Neuronal stem cell (in vitro differentiated cells): Measurements from ENCODE around the gene ABCC10.

ENCODE experiments used
- DNase-seq: peaks from one replicate; pipeline ENCODE4 v3.0.0-alpha.2; 2013; ENCODE audit warnings: low spot score
- H2AFZ ChIP-seq: one replicate; pipeline ENCODE4 v1.6.1; 2013; ENCODE audit warnings: mild to moderate bottlenecking, low read length, inconsistent platforms
- H2AK5ac ChIP-seq: 2 replicates; pipeline ENCODE4 v1.6.1; 2013; ENCODE audit warnings: low read depth, mild to moderate bottlenecking, inconsistent platforms, low read length, moderate library complexity, mixed read lengths
- H2BK120ac ChIP-seq: 2 replicates; pipeline ENCODE4 v1.6.1; 2013; ENCODE audit warnings: low read depth, mild to moderate bottlenecking, inconsistent platforms, low read length, moderate library complexity, mixed read lengths
- H2BK12ac ChIP-seq: one replicate; pipeline ENCODE4 v1.6.1; 2013; ENCODE audit warnings: low read length, inconsistent platforms
- H2BK15ac ChIP-seq: 2 replicates; pipeline ENCODE4 v1.6.1; 2013; ENCODE audit warnings: mild to moderate bottlenecking, low read length, inconsistent platforms, mixed read lengths
- H2BK5ac ChIP-seq: one replicate; pipeline ENCODE4 v1.6.1; 2013; ENCODE audit warnings: inconsistent platforms, mild to moderate bottlenecking, low read length, moderate library complexity
- H3K14ac ChIP-seq: one replicate; pipeline ENCODE4 v1.6.1; 2013; ENCODE audit warnings: low read length, inconsistent platforms
- H3K18ac ChIP-seq: 2 replicates; pipeline ENCODE4 v1.6.1; 2013; ENCODE audit warnings: low read length, inconsistent platforms
- H3K23ac ChIP-seq: 2 replicates; pipeline ENCODE4 v1.6.1; 2013; ENCODE audit warnings: low read depth, mild to moderate bottlenecking, mixed read lengths, low read length, inconsistent platforms; ENCODE audit not compliant: poor library complexity
- H3K27ac ChIP-seq: replicated peaks from 3 replicates; pipeline ENCODE4 v1.5.1; 2013; ENCODE audit warnings: low read length, inconsistent platforms
- H3K27me3 ChIP-seq, 3 experiments: 2 replicates each; pipeline ENCODE4 v1.6.1; 2013; ENCODE audit warnings: low read length in 3 of 3, mild to moderate bottlenecking in 2 of 3, inconsistent platforms in 1 of 3, low read depth in 1 of 3, mixed read lengths in 1 of 3, moderate library complexity in 1 of 3; ENCODE audit not compliant: control insufficient read depth in 3 of 3, insufficient read depth in 3 of 3
- H3K36me3 ChIP-seq, 2 donors: replicated peaks in 1 of 2; 2 replicates each; pipeline ENCODE4 v1.6.1; 2013; ENCODE audit warnings: low read length in 2 of 2; ENCODE audit not compliant: control insufficient read depth in 2 of 2, insufficient read depth in 2 of 2
- H3K4ac ChIP-seq: 2 replicates; pipeline ENCODE4 v1.6.1; 2013; ENCODE audit warnings: inconsistent platforms, mild to moderate bottlenecking, low read length, moderate library complexity
- H3K4me1 ChIP-seq, 2 donors: 1 replicate in 1 of 2; 2 replicates in 1 of 2; pipeline ENCODE4 v1.6.1; 2013; ENCODE audit warnings: low read length in 2 of 2, low read depth in 1 of 2; ENCODE audit not compliant: control insufficient read depth in 2 of 2, insufficient read depth in 1 of 2
- H3K4me2 ChIP-seq: one replicate; pipeline ENCODE4 v1.6.1; 2013; ENCODE audit warnings: mild to moderate bottlenecking, low read length, inconsistent platforms; ENCODE audit not compliant: insufficient read depth, poor library complexity, severe bottlenecking
- H3K4me3 ChIP-seq, 2 donors: 2 replicates each; pipeline ENCODE4 v1.5.1; 2013; ENCODE audit warnings: low read length in 2 of 2, mild to moderate bottlenecking in 2 of 2, inconsistent platforms in 1 of 2, moderate library complexity in 1 of 2
- H3K79me1 ChIP-seq: one replicate; pipeline ENCODE4 v1.6.1; 2013; ENCODE audit warnings: low read depth, mild to moderate bottlenecking, inconsistent platforms, low read length, moderate library complexity
- H3K9ac ChIP-seq: one replicate; pipeline ENCODE4 v1.6.1; 2013; ENCODE audit warnings: mild to moderate bottlenecking, low read depth, low read length, inconsistent platforms; ENCODE audit not compliant: poor library complexity
- H3K9me3 ChIP-seq, 2 donors: replicated peaks in 1 of 2; 2 replicates each; pipeline versions ENCODE3 to v1.6.1; 2013; ENCODE audit warnings: low read length in 2 of 2, mild to moderate bottlenecking in 2 of 2, inconsistent platforms in 1 of 2, low read depth in 1 of 2, mixed read lengths in 1 of 2, moderate library complexity in 1 of 2; ENCODE audit not compliant: control insufficient read depth in 2 of 2, insufficient read depth in 1 of 2
- H4K8ac ChIP-seq: one replicate; pipeline ENCODE4 v1.6.1; 2013; ENCODE audit warnings: low read depth, mild to moderate bottlenecking, inconsistent platforms, low read length, moderate library complexity
- H4K91ac ChIP-seq: one replicate; pipeline ENCODE4 v1.6.1; 2013; ENCODE audit warnings: low read length, low read depth, mild to moderate bottlenecking, inconsistent platforms; ENCODE audit not compliant: poor library complexity
- WGBS, 2 donors: extraction: QIAGEN DNeasy Blood & Tissue Kit; methylation state at CpG; one replicate each; pipeline ENCODE4 v1.1.7; 2013; ENCODE audit warnings: missing lambda C conversion rate in 2 of 2, mixed read lengths in 1 of 2; ENCODE audit not compliant: insufficient read length in 2 of 2, insufficient replicate concordance in 1 of 2; ENCODE audit errors: extremely low coverage in 2 of 2; 5-methylcytosine and 5-hydroxymethylcytosine counted together

ABCC10 gene

DNA sequence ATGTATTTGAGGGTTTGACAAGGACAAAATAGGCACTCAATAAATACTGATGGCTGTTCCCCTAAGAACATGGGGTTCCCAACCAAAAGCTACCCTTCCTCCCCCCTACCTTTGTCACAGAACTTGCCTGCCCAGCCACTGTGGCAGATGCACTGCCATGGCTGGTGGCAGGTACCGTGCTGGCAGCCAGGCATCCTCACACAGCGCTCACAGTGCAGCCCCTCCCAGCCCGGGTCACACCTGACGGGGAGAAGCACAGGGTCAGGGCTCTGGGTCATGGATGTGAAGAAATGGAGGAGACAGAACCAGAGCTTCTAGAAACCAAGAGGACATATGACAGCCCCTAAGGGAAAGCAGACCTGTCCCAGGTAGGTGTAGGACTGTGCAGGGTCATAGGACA is 25.6 kb downstream of the ABCC10 start:
- no peaks in the 10 kb centered on the region for H3K9me3 ChIP-seq
- H3K23ac ChIP-seq, result no peak overlapping the region
- peaks cover 0 to 4% of the 10 kb centered on the region in 2 donors for H3K4me1 ChIP-seq
- no peak overlapping the region for H3K4me2 ChIP-seq
- WGBS, 2 donors, result no CpG with 5 or more reads among the region's 4 CpGs
- H3K27ac ChIP-seq, result no peak overlapping the region
- H2BK120ac ChIP-seq, result no peak overlapping the region
- H3K79me1 ChIP-seq, result no peaks in the 10 kb centered on the region
- H3K9ac ChIP-seq, result no peak overlapping the region
- no peak overlapping the region for H3K4ac ChIP-seq
- H3K18ac ChIP-seq, result no peak overlapping the region
- no peak overlapping the region for H2BK15ac ChIP-seq
- no peak overlapping the region for H2BK12ac ChIP-seq
- H3K27me3 ChIP-seq, result peaks cover 2 to 20% (median 18%) of the 10 kb centered on the region in 3 experiments
- H4K91ac ChIP-seq, result no peak overlapping the region
- H3K4me3 ChIP-seq, result peak overlapping the region in 1 of 2 donors; percentile 41
- no peak overlapping the region for H2AFZ ChIP-seq
- no peak overlapping the region for H3K14ac ChIP-seq
- no peak overlapping the region for H2BK5ac ChIP-seq
- peaks cover 26 to 46% of the 10 kb centered on the region in 2 donors for H3K36me3 ChIP-seq
- no peak overlapping the region for H2AK5ac ChIP-seq
- no peak overlapping the region for H4K8ac ChIP-seq
- no peak for DNase-seq

GRCh38 chr6:43453831-43454230 is 26.5 kb downstream of the ABCC10 start:
- no peak for DNase-seq

GRCh38 chr6:43454290-43454695 is 27.0 kb downstream of the ABCC10 start:
- Histone ChIP-seq H3K9me3 (no peaks in the 10 kb centered on the region), H4K8ac (no peak overlapping the region), H3K9ac (no peak overlapping the region), H3K18ac (no peak overlapping the region), H3K4ac (no peak overlapping the region), H2AFZ (peak overlapping the region; percentile 94), H2BK5ac (no peak overlapping the region), H4K91ac (no peak overlapping the region), H2BK15ac (no peak overlapping the region), H3K27me3 (peaks cover 2 to 20% (median 18%) of the 10 kb centered on the region in 3 experiments), H2AK5ac (peak overlapping the region; percentile 19), H2BK12ac (no peak overlapping the region), H3K4me3 (peak overlapping the region in 1 of 2 donors; percentile 55), H3K4me2 (peak overlapping the region; percentile 100), H2BK120ac (no peak overlapping the region), H3K14ac (no peak overlapping the region), H3K4me1 (peaks cover 0 to 4% of the 10 kb centered on the region in 2 donors), H3K23ac (peak overlapping the region; percentile 37), H3K36me3 (peaks cover 19 to 33% of the 10 kb centered on the region in 2 donors), H3K79me1 (no peaks in the 10 kb centered on the region), H3K27ac (no peak overlapping the region)
- DNase-seq, result no peak
- no CpG with 5 or more reads among the region's 17 CpGs for WGBS, 2 donors

More at GRCh38 chr6:43453831-43454230, 26.5 kb downstream of the ABCC10 start:
- Histone ChIP-seq H3K9ac (no peak overlapping the region), H3K36me3 (peaks cover 21 to 37% of the 10 kb centered on the region in 2 donors), H2BK120ac (no peak overlapping the region), H2BK15ac (no peak overlapping the region), H3K79me1 (no peaks in the 10 kb centered on the region), H3K27me3 (peaks cover 2 to 20% (median 18%) of the 10 kb centered on the region in 3 experiments), H3K14ac (no peak overlapping the region), H4K91ac (no peak overlapping the region), H3K4me1 (peaks cover 0 to 4% of the 10 kb centered on the region in 2 donors), H3K4ac (no peak overlapping the region), H4K8ac (no peak overlapping the region), H3K23ac (no peak overlapping the region), H3K18ac (no peak overlapping the region), H2AFZ (no peak overlapping the region), H2BK12ac (no peak overlapping the region), H3K4me3 (no peak overlapping the region), H2BK5ac (no peak overlapping the region), H3K4me2 (no peak overlapping the region), H2AK5ac (no peak overlapping the region), H3K9me3 (no peaks in the 10 kb centered on the region), H3K27ac (no peak overlapping the region)

GRCh38 chr6:43454696-43455530 is 27.6 kb downstream of the ABCC10 start:
- Histone ChIP-seq H3K9ac (peak overlapping the region; percentile 94), H4K8ac (no peak overlapping the region), H3K4me2 (peak overlapping the region; percentile 100), H3K4me3 (peak overlapping the region; percentile 55 to 81), H2BK5ac (no peak overlapping the region), H3K79me1 (no peaks in the 10 kb centered on the region), H3K4me1 (peaks cover 0 to 4% of the 10 kb centered on the region in 2 donors), H3K27me3 (peaks cover 2 to 20% (median 18%) of the 10 kb centered on the region in 3 experiments), H3K4ac (no peak overlapping the region), H2BK120ac (no peak overlapping the region), H3K14ac (no peak overlapping the region), H3K36me3 (peaks cover 13 to 27% of the 10 kb centered on the region in 2 donors), H2BK12ac (no peak overlapping the region), H3K27ac (no peak overlapping the region), H2AFZ (peak overlapping the region; percentile 94), H2BK15ac (no peak overlapping the region), H3K23ac (peak overlapping the region; percentile 37), H3K9me3 (no peaks in the 10 kb centered on the region), H4K91ac (no peak overlapping the region), H3K18ac (peak overlapping the region; percentile 80), H2AK5ac (no peak overlapping the region)
- peak; percentile 81 for DNase-seq
- WGBS, 2 donors, result no CpG with 5 or more reads among the region's 97 CpGs
